Esophagus squamous epithelium (tissue), 4 donors: ENCODE data around the gene OR6M1.

ENCODE experiments used
- POLR2A ChIP-seq, 4 donors: fragments of 450-650 bp; IDR thresholded peaks; one replicate each; pipeline ENCODE4 v1.6.1; 2017; ENCODE audit warnings: antibody characterized with exemption in 4 of 4, mild to moderate bottlenecking in 4 of 4, moderate library complexity in 3 of 4
- TF ChIP-seq, protein P1 (sequence below), 6 experiments: fragments of 450-650 bp in 4 of 6; fragments of 200-600 bp in 2 of 6; sonication (generic) in 2 of 6; IDR thresholded peaks; one replicate each; pipeline ENCODE4 v1.5.1; 2016 to 2019; ENCODE audit warnings: antibody characterized with exemption in 6 of 6, mild to moderate bottlenecking in 4 of 6, moderate library complexity in 4 of 6

DNA sequence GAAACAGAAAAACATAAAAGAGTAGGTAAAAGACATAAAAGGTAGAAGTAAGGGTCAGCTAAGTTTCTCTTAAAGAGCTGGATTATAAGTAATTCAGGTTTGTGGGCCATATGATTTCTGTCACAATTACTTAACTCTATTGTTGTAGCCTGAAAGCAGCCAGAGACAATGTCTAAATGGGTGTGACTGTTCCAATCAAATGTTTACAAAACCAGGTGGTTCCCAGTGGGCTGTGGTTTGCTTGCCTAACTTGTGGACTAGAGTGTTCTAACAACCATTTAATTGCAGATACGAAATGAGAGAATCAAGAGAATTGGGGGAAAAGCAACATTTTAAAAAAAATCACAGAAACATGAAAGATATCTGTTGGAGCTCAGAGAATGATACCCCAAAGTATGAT is 22.6 kb downstream of the OR6M1 start:
- TF ChIP-seq, protein P1, sequence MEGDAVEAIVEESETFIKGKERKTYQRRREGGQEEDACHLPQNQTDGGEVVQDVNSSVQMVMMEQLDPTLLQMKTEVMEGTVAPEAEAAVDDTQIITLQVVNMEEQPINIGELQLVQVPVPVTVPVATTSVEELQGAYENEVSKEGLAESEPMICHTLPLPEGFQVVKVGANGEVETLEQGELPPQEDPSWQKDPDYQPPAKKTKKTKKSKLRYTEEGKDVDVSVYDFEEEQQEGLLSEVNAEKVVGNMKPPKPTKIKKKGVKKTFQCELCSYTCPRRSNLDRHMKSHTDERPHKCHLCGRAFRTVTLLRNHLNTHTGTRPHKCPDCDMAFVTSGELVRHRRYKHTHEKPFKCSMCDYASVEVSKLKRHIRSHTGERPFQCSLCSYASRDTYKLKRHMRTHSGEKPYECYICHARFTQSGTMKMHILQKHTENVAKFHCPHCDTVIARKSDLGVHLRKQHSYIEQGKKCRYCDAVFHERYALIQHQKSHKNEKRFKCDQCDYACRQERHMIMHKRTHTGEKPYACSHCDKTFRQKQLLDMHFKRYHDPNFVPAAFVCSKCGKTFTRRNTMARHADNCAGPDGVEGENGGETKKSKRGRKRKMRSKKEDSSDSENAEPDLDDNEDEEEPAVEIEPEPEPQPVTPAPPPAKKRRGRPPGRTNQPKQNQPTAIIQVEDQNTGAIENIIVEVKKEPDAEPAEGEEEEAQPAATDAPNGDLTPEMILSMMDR (IDR thresholded peaks at IDR 0.05) = no peak
- TF ChIP-seq POLR2A (IDR thresholded peaks at IDR 0.05) = no peak
